Thyroid gland (tissue), 4 donors: ENCODE data around the gene ANAPC2. TPM values are rescaled to one million over a fixed set of nuclear protein-coding genes. Genes with fewer than 3 reads are reported as not detected.

Experiments
- DNase-seq, 2 donors: peaks; one replicate each; pipeline ENCODE4 v3.0.0-alpha.2; 2019
- H3K27ac ChIP-seq, 3 donors: fragments of 200-600 bp; sonication (generic); 1 replicate in 2 of 3; 2 replicates in 1 of 3; pipeline ENCODE4 v1.5.1; 2016 to 2019; ENCODE audit warnings: mild to moderate bottlenecking in 1 of 3, moderate library complexity in 1 of 3
- H3K27me3 ChIP-seq: fragments of 200-600 bp; sonication (generic); one replicate; pipeline ENCODE4 v1.5.1; 2019
- H3K36me3 ChIP-seq, 2 donors: fragments of 200-600 bp; sonication (generic); one replicate each; pipeline ENCODE4 v1.5.1; 2016 to 2019
- H3K4me1 ChIP-seq, 2 donors: fragments of 200-600 bp; sonication (generic); one replicate each; pipeline ENCODE4 v1.5.1; 2017 to 2019
- H3K4me3 ChIP-seq, 3 donors: fragments of 200-600 bp; sonication (generic); replicated peaks in 1 of 3; 1 replicate in 2 of 3; 2 replicates in 1 of 3; pipeline ENCODE4 v1.5.1; 2016; ENCODE audit warnings: mild to moderate bottlenecking in 1 of 3
- H3K9me3 ChIP-seq: fragments of 200-600 bp; sonication (generic); one replicate; pipeline ENCODE4 v1.5.1; 2017
- POLR2A ChIP-seq, 2 donors: fragments of 450-650 bp; IDR thresholded peaks; one replicate each; pipeline ENCODE4 v1.6.1; 2017; ENCODE audit warnings: antibody characterized with exemption in 2 of 2, mild to moderate bottlenecking in 2 of 2, moderate library complexity in 1 of 2
- WGBS, 2 donors: methylation state at CpG; one replicate each; pipeline ENCODE4 v1.1.5; 2017; 5-methylcytosine and 5-hydroxymethylcytosine counted together
- intact Hi-C: fragments of 100-400 bp; cut with DNase I; formaldehyde crosslinking; loops from one replicate; pipeline ENCODE4 v1.15.1; 2023
- total RNA-seq, 4 donors: library from RNA; depleted of rRNA; stranded (reverse); fragments of >200 nt; gene quantifications; one replicate each; pipeline ENCODE4 v1.2.3, GENCODE V29; 2016
- TF ChIP-seq, protein P1 (sequence below), 6 experiments: fragments of 200-600 bp in 3 of 6; fragments of 450-650 bp in 3 of 6; sonication (generic) in 3 of 6; IDR thresholded peaks; one replicate each; pipeline ENCODE4 v1.5.1; 2016 to 2019; ENCODE audit warnings: antibody characterized with exemption in 6 of 6, mild to moderate bottlenecking in 2 of 6, inconsistent platforms in 1 of 6, moderate library complexity in 1 of 6

Gene ANAPC2
- total RNA-seq, 4 donors from 2014 or later: 25.6 to 34.1 (median 31.8) TPM

GRCh38 chr9:137193771-137194170, 5.4 kb upstream of the ANAPC2 start:
- H3K9me3 ChIP-seq: no peaks in the 10 kb centered on the region
- 79 to 86% methylated on average over 7 to 10 of the region's 14 CpGs for WGBS, 2 donors
- intact Hi-C loops: no loop called here
- H3K27me3 ChIP-seq: no peaks in the 10 kb centered on the region
- no peak for DNase-seq
- TF ChIP-seq POLR2A (IDR thresholded peaks at IDR 0.05): no peak
- TF ChIP-seq, protein P1, sequence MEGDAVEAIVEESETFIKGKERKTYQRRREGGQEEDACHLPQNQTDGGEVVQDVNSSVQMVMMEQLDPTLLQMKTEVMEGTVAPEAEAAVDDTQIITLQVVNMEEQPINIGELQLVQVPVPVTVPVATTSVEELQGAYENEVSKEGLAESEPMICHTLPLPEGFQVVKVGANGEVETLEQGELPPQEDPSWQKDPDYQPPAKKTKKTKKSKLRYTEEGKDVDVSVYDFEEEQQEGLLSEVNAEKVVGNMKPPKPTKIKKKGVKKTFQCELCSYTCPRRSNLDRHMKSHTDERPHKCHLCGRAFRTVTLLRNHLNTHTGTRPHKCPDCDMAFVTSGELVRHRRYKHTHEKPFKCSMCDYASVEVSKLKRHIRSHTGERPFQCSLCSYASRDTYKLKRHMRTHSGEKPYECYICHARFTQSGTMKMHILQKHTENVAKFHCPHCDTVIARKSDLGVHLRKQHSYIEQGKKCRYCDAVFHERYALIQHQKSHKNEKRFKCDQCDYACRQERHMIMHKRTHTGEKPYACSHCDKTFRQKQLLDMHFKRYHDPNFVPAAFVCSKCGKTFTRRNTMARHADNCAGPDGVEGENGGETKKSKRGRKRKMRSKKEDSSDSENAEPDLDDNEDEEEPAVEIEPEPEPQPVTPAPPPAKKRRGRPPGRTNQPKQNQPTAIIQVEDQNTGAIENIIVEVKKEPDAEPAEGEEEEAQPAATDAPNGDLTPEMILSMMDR (IDR thresholded peaks at IDR 0.05): no peak
- no peak overlapping the region for H3K4me3 ChIP-seq
- peaks cover 8 to 10% of the 10 kb centered on the region in 2 donors for H3K36me3 ChIP-seq
- H3K4me1 ChIP-seq: peaks cover 22 to 32% of the 10 kb centered on the region in 2 donors
- H3K27ac ChIP-seq: no peak overlapping the region

DNA sequence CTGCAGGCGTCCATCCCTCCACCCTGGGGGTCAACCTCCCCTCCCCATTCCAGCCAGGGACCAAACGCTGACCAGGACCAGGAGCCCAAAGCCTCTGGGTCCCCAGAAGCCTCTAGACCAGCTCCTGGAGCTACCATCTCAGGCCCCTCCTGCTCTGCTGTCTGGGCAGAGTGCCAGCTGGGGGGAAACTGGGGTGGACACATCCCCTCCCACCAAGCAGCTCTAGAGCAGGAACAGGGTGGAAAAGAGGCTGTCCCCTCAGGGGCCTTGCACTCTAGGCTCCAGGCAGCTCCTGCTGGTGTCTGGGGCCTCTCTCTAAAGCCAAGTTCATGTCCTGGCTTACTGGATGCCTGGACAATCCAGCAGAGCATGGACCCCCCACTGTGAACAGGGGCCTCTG, 4.5 kb upstream of the ANAPC2 start:
- no CpG with 5 or more reads among the region's 2 CpGs for WGBS, 2 donors
- H3K27ac ChIP-seq: no peak overlapping the region
- no peaks in the 10 kb centered on the region for H3K9me3 ChIP-seq
- H3K4me1 ChIP-seq: peaks cover 14 to 23% of the 10 kb centered on the region in 2 donors
- H3K4me3 ChIP-seq: no peak overlapping the region
- peaks cover 8 to 10% of the 10 kb centered on the region in 2 donors for H3K36me3 ChIP-seq
- no peak for DNase-seq
- TF ChIP-seq, protein P1 (IDR thresholded peaks at IDR 0.05): no peak
- no peak for TF ChIP-seq POLR2A (IDR thresholded peaks at IDR 0.05)
- no peaks in the 10 kb centered on the region for H3K27me3 ChIP-seq
- intact Hi-C loops: no loop called here

DNA sequence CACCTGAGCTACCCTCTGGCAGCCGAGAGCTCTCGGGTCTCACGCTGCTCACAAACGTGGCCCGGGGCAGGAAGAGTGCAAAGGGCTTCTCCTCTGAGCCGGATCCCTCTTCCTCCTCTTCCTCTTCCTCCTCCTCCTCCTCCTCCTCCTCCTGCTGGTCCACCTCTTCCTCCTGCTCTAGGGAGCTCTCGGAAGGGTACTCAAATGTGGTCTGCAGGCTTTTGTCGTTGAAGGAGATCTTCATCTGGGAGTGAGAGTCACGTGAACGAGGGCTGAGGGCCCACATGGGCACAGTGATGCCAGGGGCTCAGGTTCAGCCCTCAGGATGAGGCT, 4.1 kb upstream of the ANAPC2 start:
- Histone ChIP-seq H3K27ac (no peak overlapping the region), H3K4me3 (no peak overlapping the region), H3K27me3 (no peaks in the 10 kb centered on the region), H3K9me3 (no peaks in the 10 kb centered on the region), H3K36me3 (peaks cover 8 to 10% of the 10 kb centered on the region in 2 donors), H3K4me1 (peaks cover 18 to 23% of the 10 kb centered on the region in 2 donors)
- DNase-seq: no peak
- 84% methylated on average over 7 to 10 of the region's 10 CpGs for WGBS, 2 donors
- intact Hi-C loops: no loop called here
- TF ChIP-seq, protein P1 (IDR thresholded peaks at IDR 0.05): no peak
- TF ChIP-seq POLR2A (IDR thresholded peaks at IDR 0.05): no peak

GRCh38 chr9:137191691-137192447, 3.5 kb upstream of the ANAPC2 start:
- Histone ChIP-seq H3K9me3 (no peaks in the 10 kb centered on the region), H3K27me3 (no peaks in the 10 kb centered on the region), H3K36me3 (peaks cover 8 to 10% of the 10 kb centered on the region in 2 donors), H3K4me3 (no peak overlapping the region), H3K27ac (no peak overlapping the region), H3K4me1 (peaks cover 24 to 26% of the 10 kb centered on the region in 2 donors)
- TF ChIP-seq POLR2A (IDR thresholded peaks at IDR 0.05): no peak
- TF ChIP-seq, protein P1 (IDR thresholded peaks at IDR 0.05): no peak
- 85 to 91% methylated on average over 14 to 16 of the region's 22 CpGs for WGBS, 2 donors
- intact Hi-C loops: no loop called here
- no peak for DNase-seq

DNA sequence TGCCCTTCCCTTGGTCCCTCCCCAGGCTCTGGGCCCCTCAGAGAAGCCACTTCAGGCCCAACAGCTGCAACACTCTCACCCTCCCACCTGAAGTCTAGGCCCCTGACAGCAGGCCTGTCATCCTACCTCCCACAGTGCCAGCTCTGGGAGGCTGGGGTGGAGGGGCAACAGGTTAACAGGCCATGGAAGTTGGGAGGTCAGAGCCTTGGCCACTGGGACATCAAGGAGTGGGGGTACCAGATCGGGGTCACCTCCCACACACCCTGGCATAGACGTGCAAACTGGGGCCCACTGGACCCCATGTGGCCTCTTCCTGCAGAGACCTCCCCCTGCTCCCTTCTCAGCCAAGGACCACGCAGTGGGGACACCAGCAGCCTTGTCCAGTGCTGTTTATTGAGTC, 2.9 kb upstream of the ANAPC2 start:
- WGBS, 2 donors: 74 to 80% methylated on average over 2 of the region's 3 CpGs
- H3K4me1 ChIP-seq: peaks cover 29 to 33% of the 10 kb centered on the region in 2 donors
- peaks cover 8 to 10% of the 10 kb centered on the region in 2 donors for H3K36me3 ChIP-seq
- no peak for DNase-seq
- H3K27ac ChIP-seq: no peak overlapping the region
- H3K27me3 ChIP-seq: no peaks in the 10 kb centered on the region
- intact Hi-C loops: no loop called here
- H3K4me3 ChIP-seq: no peak overlapping the region
- H3K9me3 ChIP-seq: no peaks in the 10 kb centered on the region
- TF ChIP-seq POLR2A (IDR thresholded peaks at IDR 0.05): no peak
- TF ChIP-seq, protein P1 (IDR thresholded peaks at IDR 0.05): no peak
